GM18507 (cell line): Measurements from ENCODE around the gene NDUFA13.

ENCODE experiments used
- DNase-seq: peaks from one replicate; pipeline ENCODE4 v3.0.0; 2011; ENCODE audit warnings: low read depth; ENCODE audit not compliant: insufficient read length; ENCODE audit errors: extremely low spot score
- FAIRE-seq: peaks from 2 replicates; lab custom pipeline; 2011; peaks lifted over from hg19 to GRCh38; lab: Jason Lieb, UNC

Gene NDUFA13

DNA sequence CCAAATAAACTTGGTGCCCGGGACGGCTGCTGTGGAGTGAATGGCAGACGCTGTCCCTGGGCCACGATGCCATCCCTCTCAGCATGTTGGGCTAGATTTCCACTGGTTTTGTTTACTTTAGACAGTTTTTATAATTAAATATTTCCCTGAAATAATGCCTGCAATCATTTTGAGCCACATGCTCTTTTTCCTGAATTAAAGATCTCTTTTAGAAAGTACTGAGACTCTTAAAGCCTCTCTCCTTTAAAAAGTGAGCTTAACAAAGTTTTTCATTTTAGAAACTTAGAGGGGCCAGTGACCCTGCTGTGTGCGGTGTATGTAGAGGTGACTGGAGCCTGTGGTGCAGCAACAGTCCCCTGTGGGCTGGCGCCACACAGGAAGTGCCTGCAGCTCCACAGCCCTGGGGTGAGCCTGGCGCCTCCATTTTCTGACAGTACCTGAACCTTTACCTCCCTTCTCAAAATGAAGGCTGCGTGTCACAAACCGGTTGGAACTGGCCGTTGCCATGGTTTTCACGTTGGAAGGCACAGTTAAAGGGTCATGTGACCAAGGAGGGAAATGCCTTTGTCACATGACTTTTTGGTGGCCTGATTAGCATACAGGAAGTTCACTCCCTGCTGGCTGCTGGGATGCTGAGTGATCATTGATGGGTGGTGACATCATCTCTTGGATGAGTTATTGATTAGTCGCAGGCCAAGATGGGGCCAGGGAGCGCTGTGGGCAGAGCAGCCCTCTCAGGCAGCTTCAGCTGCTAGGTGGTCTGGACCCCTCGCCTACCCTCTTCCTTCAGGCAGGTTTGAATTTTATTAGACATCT lies 26.9 kb upstream of the NDUFA13 start:
- FAIRE-seq (peak; percentile 96), DNase-seq (peak; percentile 58)

DNA sequence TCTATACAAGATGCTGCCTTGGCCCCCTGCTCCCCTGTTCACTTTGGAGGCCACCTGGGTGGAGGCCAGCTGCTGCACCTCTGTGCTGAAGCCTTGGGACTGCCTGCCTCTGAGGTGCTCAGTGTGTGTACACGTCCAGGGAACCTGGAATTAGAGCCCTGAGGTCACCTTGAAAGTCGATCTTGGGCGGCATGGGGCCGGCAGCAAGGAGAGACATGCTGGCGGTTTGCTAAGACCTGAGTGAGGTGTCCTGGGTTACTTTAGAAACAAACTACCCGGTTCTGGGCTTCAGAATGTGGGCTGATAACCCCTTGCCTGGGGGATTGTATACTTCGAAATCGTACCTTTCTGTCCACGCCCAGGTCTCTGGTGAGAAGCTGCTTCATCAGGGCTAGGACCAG lies 26.2 kb upstream of the NDUFA13 start:
- FAIRE-seq = no peak
- DNase-seq = no peak

GRCh38 chr19:19490214-19490968 lies 25.6 kb upstream of the NDUFA13 start:
- FAIRE-seq = peak; percentile 83
- peak; percentile 71 for DNase-seq

DNA sequence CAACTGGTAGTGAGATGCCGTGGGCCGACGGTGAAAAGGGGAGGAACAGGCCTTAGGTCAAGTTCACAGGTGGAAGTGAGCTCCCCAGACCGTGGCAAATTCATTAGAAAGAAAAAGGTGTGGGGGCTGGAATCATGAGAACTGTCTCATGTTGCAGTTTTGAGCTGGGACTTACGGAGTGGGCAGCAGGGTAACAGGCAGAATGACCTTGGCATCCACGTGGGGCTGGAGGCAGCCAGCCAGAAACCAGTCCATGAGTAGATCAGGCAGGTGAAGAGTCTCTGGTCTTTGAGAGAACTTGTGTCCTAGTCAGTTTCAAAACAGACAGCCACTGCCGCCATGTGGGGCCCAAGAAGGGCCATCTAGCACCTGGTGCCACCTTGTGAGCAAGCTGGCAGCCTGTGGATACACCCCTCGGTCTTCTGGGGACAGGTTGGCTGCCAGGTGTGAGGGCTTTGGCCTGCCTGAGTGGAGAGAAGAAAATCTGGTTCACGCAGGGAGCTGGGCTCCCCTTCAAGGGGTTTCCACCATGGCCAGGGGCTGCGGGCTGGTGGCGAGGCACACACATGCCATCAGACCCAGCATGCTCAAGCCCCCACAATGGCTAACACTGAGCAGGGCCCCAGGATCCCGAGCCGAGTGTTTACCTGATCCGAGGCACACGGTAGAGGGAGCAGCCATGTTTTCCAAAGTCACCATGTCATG lies 24.6 kb upstream of the NDUFA13 start:
- DNase-seq = no peak
- FAIRE-seq = no peak

DNA sequence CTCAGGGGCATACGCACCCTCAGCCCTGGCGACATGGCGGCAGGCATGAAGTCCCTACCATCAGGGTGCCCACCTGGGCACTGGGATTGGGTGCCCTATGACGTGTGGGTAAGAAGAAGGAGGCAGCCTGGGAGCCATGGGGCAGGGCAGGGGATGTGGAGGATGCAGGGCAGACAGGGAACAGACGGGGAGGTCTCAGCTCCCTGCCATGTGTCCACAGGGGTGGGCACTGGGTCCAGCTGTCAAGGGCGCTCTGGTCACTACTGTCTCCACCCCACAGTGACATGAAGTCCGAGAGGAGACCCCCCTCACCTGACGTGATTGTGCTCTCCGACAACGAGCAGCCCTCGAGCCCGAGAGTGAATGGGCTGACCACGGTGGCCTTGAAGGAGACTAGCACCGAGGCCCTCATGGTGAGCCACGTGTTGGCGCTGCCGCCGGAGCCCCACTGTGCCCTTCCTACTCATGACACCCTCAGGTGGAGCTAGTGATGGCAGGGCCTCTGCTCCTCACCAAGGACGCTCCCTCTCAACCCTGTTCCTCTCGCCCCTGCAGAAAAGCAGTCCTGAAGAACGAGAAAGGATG lies 23.9 kb upstream of the NDUFA13 start:
- FAIRE-seq = no peak

DNA sequence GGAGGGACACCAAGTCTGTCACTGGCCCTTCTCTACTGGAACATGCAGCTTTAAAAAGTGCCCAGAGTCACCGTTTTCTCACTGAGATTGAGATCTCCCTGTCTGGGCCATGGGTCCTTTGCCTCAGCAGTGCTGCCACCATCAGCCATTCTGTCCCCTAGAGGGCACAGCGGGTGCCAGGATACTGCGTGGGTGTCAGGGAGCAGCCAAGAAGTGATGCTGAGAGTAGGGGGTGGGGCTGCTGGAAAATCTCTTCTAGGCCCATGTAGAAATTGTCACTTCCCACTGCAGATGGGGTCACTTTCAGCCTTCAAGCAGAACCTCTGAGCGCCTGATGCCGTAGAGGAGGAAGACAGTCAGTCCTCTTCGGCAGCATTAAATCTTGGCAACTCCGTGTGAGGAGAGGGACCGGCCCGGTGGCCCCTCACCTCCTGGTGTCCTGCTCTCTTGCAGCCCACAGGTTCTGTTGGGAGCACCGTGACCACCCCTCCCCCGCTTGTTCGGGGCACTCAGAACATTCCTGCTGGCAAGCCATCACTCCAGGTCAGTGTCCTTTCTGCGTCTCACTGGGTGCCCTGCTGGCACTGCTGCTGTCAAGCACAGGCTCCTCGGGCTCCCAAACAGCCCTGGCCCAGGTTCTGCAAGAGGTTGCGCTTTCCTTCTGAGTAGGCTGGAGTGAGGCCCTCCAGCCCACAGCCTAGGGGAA lies 22.0 kb upstream of the NDUFA13 start:
- FAIRE-seq (no peak), DNase-seq (no peak)

More for the DNA sequence above, 23.9 kb upstream of the NDUFA13 start:
- no peak for DNase-seq

GRCh38 chr19:19495614-19496603 lies 20.1 kb upstream of the NDUFA13 start:
- FAIRE-seq (no peak), DNase-seq (no peak)

- DNase-seq (no peak), FAIRE-seq (no peak)
Measured at GRCh38 chr19:19498255-19498991, 17.6 kb upstream of the NDUFA13 start.

GRCh38 chr19:19499272-19499995 lies 16.6 kb upstream of the NDUFA13 start:
- DNase-seq (no peak), FAIRE-seq (no peak)

GRCh38 chr19:19500975-19501644 lies 14.9 kb upstream of the NDUFA13 start:
- DNase-seq = no peak
- FAIRE-seq = no peak

- DNase-seq (no peak), FAIRE-seq (no peak)
Measured at GRCh38 chr19:19501798-19502197, 14.2 kb upstream of the NDUFA13 start.

- FAIRE-seq (no peak), DNase-seq (no peak)
Measured at GRCh38 chr19:19502281-19502680, 13.7 kb upstream of the NDUFA13 start.

DNA sequence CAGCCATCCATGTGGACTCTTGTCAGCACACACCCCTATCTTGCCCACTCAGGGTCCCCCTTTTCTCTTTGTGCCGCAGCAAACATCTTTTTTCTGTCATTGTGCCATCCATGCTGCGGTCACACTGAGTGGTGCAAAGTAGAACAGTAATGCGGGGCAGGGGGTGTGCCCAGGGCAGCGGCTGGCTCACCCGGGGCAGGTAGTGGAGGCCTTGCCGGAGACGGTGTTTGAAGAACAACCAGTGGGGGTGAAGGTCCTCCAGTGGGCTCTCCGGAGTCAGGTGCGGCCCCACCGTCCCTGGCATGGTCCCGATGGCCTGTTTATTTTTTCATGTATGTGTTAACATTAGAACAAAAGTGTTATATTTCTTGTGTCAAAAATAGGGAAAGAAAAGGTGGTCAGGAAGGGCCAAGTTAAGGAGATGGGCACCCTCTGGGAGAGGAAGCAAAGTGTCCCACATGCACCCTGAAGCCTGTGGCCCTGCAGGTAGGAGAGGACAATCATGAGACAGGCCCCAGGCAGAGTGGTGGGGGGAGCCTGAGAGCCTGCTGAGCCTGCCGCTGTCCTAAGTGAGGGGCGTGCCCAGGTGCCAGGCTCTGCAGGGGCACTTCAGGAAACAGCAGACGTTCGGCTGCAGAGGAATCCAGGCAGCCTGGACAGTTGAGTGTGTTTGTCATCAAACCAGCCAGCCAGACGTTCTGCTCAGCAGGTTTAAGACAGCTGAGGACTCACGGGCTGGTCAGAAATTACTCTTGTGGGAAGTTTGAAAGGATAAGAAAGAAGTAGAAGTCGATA lies 13.0 kb upstream of the NDUFA13 start:
- DNase-seq (no peak), FAIRE-seq (no peak)

GRCh38 chr19:19504754-19505668 lies 11.0 kb upstream of the NDUFA13 start:
- FAIRE-seq (no peak), DNase-seq (no peak)
